ENCODE data around the gene SRCAP.
A peak's percentile ranks its signal among the peaks of the same experiment; 100 is the strongest.

Gene SRCAP

GRCh38 chr16:30785126-30786106 is 86.4 kb downstream of the SRCAP start:
- H2AFZ ChIP-seq (ENCODE audit: low read length), result no peak overlapping the region
- peak overlapping the region; percentile 84 for H3K9ac ChIP-seq (ENCODE audit: low read depth, low read length, poor library complexity, severe bottlenecking)

GRCh38 chr16:30786115-30786935 is 87.4 kb downstream of the SRCAP start:
- TF ChIP-seq, protein P1, sequence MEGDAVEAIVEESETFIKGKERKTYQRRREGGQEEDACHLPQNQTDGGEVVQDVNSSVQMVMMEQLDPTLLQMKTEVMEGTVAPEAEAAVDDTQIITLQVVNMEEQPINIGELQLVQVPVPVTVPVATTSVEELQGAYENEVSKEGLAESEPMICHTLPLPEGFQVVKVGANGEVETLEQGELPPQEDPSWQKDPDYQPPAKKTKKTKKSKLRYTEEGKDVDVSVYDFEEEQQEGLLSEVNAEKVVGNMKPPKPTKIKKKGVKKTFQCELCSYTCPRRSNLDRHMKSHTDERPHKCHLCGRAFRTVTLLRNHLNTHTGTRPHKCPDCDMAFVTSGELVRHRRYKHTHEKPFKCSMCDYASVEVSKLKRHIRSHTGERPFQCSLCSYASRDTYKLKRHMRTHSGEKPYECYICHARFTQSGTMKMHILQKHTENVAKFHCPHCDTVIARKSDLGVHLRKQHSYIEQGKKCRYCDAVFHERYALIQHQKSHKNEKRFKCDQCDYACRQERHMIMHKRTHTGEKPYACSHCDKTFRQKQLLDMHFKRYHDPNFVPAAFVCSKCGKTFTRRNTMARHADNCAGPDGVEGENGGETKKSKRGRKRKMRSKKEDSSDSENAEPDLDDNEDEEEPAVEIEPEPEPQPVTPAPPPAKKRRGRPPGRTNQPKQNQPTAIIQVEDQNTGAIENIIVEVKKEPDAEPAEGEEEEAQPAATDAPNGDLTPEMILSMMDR (conservative IDR thresholded peaks at IDR 0.05; ENCODE audit: low read length), result no peak
- TF ChIP-seq EZH2phosphoT487 (IDR thresholded peaks at IDR 0.05; ENCODE audit: borderline replicate concordance), result no peak
- H3F3A ChIP-seq (ENCODE audit: low read depth), result no peaks in the 10 kb centered on the region
- no peaks in the 10 kb centered on the region for H3K27me3 ChIP-seq (ENCODE audit: insufficient read depth, low read length, poor library complexity, severe bottlenecking)
- peak overlapping the region; percentile 84 for H3K9ac ChIP-seq (ENCODE audit: low read depth, low read length, poor library complexity, severe bottlenecking)
- peaks cover 14% of the 10 kb centered on the region for H3K4me1 ChIP-seq (ENCODE audit: insufficient read depth, low read length, poor library complexity, severe bottlenecking)
- no peaks in the 10 kb centered on the region for H3K9me3 ChIP-seq (ENCODE audit: insufficient read depth, low read depth, low read length)
- peaks cover 23% of the 10 kb centered on the region for H3K79me2 ChIP-seq (ENCODE audit: insufficient read depth, low read length)
- peak overlapping the region; percentile 43; the same call in 1 of the 2 replicates for H2AFZ ChIP-seq (ENCODE audit: low read length)
- H4K20me1 ChIP-seq (ENCODE audit: insufficient read depth, low read length, poor library complexity, severe bottlenecking), result no peaks in the 10 kb centered on the region
- H3K9me2 ChIP-seq (replicated peaks; ENCODE audit: low read depth, low read length), result no peaks in the 10 kb centered on the region
- peaks cover 16% of the 10 kb centered on the region; the same call in 1 of the 2 replicates for H3K36me3 ChIP-seq (ENCODE audit: insufficient read depth, low read length)
- H3K4me3 ChIP-seq (ENCODE audit: low read length, poor library complexity, severe bottlenecking), result peak overlapping the region; percentile 79
- H3K4me2 ChIP-seq (ENCODE audit: low read depth, low read length, poor library complexity, severe bottlenecking), result peak overlapping the region; percentile 90

More at GRCh38 chr16:30785126-30786106, 86.4 kb downstream of the SRCAP start:
- Histone ChIP-seq H3K4me2 (ENCODE audit: low read depth, low read length, poor library complexity, severe bottlenecking) (peak overlapping the region; percentile 90), H3K9me3 (ENCODE audit: insufficient read depth, low read depth, low read length) (no peaks in the 10 kb centered on the region), H3K27me3 (ENCODE audit: insufficient read depth, low read length, poor library complexity, severe bottlenecking) (no peaks in the 10 kb centered on the region), H3K4me1 (ENCODE audit: insufficient read depth, low read length, poor library complexity, severe bottlenecking) (peaks cover 14% of the 10 kb centered on the region), H3F3A (ENCODE audit: low read depth) (no peaks in the 10 kb centered on the region), H4K20me1 (ENCODE audit: insufficient read depth, low read length, poor library complexity, severe bottlenecking) (no peaks in the 10 kb centered on the region), H3K36me3 (ENCODE audit: insufficient read depth, low read length) (peaks cover 16% of the 10 kb centered on the region; the same call in 1 of the 2 replicates), H3K9me2 (replicated peaks; ENCODE audit: low read depth, low read length) (no peaks in the 10 kb centered on the region), H3K4me3 (ENCODE audit: low read length, poor library complexity, severe bottlenecking) (peak overlapping the region; percentile 79), H3K79me2 (ENCODE audit: insufficient read depth, low read length) (peaks cover 23% of the 10 kb centered on the region)
- TF ChIP-seq, protein P1 (conservative IDR thresholded peaks at IDR 0.05; ENCODE audit: low read length), result no peak
- TF ChIP-seq EZH2phosphoT487 (IDR thresholded peaks at IDR 0.05; ENCODE audit: borderline replicate concordance), result no peak

DNA sequence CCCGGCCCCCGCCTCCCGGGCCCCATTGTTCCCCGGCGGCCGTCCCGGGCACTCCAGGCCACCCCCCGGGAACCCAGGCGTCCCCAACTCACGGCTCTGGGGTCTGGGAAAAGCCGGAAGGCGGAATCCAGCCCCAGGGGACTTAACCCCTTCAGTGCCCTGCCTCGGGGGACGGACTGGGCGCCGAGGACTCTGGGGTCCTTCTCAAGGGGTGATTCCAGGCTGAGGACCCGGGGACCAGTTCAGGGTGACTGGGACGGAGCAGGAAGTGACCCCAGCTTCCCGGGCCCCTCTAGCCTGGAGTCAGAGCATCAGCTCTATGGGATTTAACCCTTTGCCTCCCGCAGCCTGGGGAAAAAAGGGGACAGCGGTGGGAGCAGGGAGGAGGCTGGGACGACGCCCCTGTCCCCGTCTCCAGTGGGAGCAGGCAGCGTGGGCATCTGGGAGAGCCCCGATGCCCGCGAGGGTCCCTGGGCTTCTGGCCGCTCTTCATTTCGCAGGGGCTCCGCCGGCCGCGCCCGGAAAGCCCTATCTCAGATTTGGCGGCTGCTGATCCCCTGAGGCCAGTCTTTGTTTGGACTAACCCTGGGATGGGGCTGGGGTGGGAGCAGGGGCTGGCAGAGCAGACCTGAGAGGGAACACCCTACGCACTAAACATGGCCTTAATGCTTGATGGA is 88.1 kb downstream of the SRCAP start, which contains the start of gene ZNF629:
Gene ZNF629 (minus strand): TSS at position 270 of the 677 bp plus-strand sequence. CDS start 2,723 bp downstream, outside the sequence.
- peak within 1 kb of the TSS; percentile 90 for H3K4me2 ChIP-seq (ENCODE audit: low read depth, low read length, poor library complexity, severe bottlenecking)
- no peaks in the 10 kb centered on the region for H3F3A ChIP-seq (ENCODE audit: low read depth)
- H3K9me2 ChIP-seq (replicated peaks; ENCODE audit: low read depth, low read length), result no peaks in the 10 kb centered on the region
- TF ChIP-seq EZH2phosphoT487 (IDR thresholded peaks at IDR 0.05; ENCODE audit: borderline replicate concordance), result no peak
- H3K9me3 ChIP-seq (ENCODE audit: insufficient read depth, low read depth, low read length), result no peaks in the 10 kb centered on the region
- no peaks in the 10 kb centered on the region for H4K20me1 ChIP-seq (ENCODE audit: insufficient read depth, low read length, poor library complexity, severe bottlenecking)
- peaks cover 23% of the 10 kb centered on the region for H3K79me2 ChIP-seq (ENCODE audit: insufficient read depth, low read length)
- H3K27me3 ChIP-seq (ENCODE audit: insufficient read depth, low read length, poor library complexity, severe bottlenecking), result no peaks in the 10 kb centered on the region
- H3K4me3 ChIP-seq (ENCODE audit: low read length, poor library complexity, severe bottlenecking), result peak within 1 kb of the TSS; percentile 79
- H2AFZ ChIP-seq (ENCODE audit: low read length), result peak within 1 kb of the TSS; percentile 97
- H3K36me3 ChIP-seq (ENCODE audit: insufficient read depth, low read length), result peaks cover 14% of the 10 kb centered on the region; the same call in 1 of the 2 replicates
- peaks cover 14% of the 10 kb centered on the region for H3K4me1 ChIP-seq (ENCODE audit: insufficient read depth, low read length, poor library complexity, severe bottlenecking)
- H3K9ac ChIP-seq (ENCODE audit: low read depth, low read length, poor library complexity, severe bottlenecking), result peak within 1 kb of the TSS; percentile 84

Measured in Loucy (cell line).